H7 (cell line): ENCODE results near the gene ATXN7L1. TPM values are rescaled to one million over a fixed set of nuclear protein-coding genes. Genes with fewer than 3 reads are reported as not detected.

ENCODE experiments used
- DNase-seq: peaks from one replicate; pipeline ENCODE4 v3.0.0; 2012
- H3K27me3 ChIP-seq: 2 replicates; pipeline ENCODE4 v1.6.0; 2011; ENCODE audit warnings: mild to moderate bottlenecking, low read length; ENCODE audit not compliant: control insufficient read depth, insufficient read depth
- H3K36me3 ChIP-seq: replicated peaks from 2 replicates; pipeline ENCODE4 v1.5.1; 2011; ENCODE audit warnings: low read length; ENCODE audit not compliant: control insufficient read depth, insufficient read depth
- H3K4me3 ChIP-seq: 2 replicates; pipeline ENCODE4 v1.5.1; 2011; ENCODE audit warnings: low read depth, mild to moderate bottlenecking, control low read depth, low read length, moderate library complexity; ENCODE audit not compliant: insufficient read depth
- total RNA-seq: library from RNA; depleted of rRNA; stranded (reverse); fragments of >200 nt; shearing (Covaris generic); gene quantifications from 2 replicates; pipeline ENCODE4 v1.2.3, GENCODE V29; 2014

ATXN7L1 gene
- total RNA-seq, 1 experiment from 2014 or later = 10.8 TPM

- no peaks in the 10 kb centered on the region; the same call in 1 of the 2 replicates for H3K36me3 ChIP-seq
- no peak for DNase-seq
- H3K4me3 ChIP-seq = no peak overlapping the region
- no peaks in the 10 kb centered on the region for H3K27me3 ChIP-seq
These were observed 44.4 kb downstream of the ATXN7L1 start for GRCh38 chr7:105831824-105832535.

- Histone ChIP-seq H3K36me3 (no peaks in the 10 kb centered on the region; the same call in 1 of the 2 replicates), H3K27me3 (no peaks in the 10 kb centered on the region), H3K4me3 (no peak overlapping the region)
- DNase-seq = no peak
These were observed 45.1 kb downstream of the ATXN7L1 start for GRCh38 chr7:105831302-105831620.

GRCh38 chr7:105830405-105831301 lies 45.7 kb downstream of the ATXN7L1 start:
- DNase-seq = no peak
- H3K4me3 ChIP-seq = no peak overlapping the region

GRCh38 chr7:105829681-105830322 lies 46.6 kb downstream of the ATXN7L1 start:
- H3K4me3 ChIP-seq = no peak overlapping the region
- no peak for DNase-seq
- H3K27me3 ChIP-seq = no peaks in the 10 kb centered on the region
- no peaks in the 10 kb centered on the region; the same call in 1 of the 2 replicates for H3K36me3 ChIP-seq

More at GRCh38 chr7:105830405-105831301, 45.7 kb downstream of the ATXN7L1 start:
- H3K27me3 ChIP-seq = no peaks in the 10 kb centered on the region
- no peaks in the 10 kb centered on the region; the same call in 1 of the 2 replicates for H3K36me3 ChIP-seq

GRCh38 chr7:105828141-105828540 lies 48.3 kb downstream of the ATXN7L1 start:
- Histone ChIP-seq H3K36me3 (no peaks in the 10 kb centered on the region; the same call in 1 of the 2 replicates), H3K4me3 (no peak overlapping the region), H3K27me3 (no peaks in the 10 kb centered on the region)
- DNase-seq = no peak

GRCh38 chr7:105827151-105827875 lies 49.1 kb downstream of the ATXN7L1 start:
- DNase-seq = no peak
- Histone ChIP-seq H3K27me3 (no peaks in the 10 kb centered on the region), H3K36me3 (no peaks in the 10 kb centered on the region; the same call in 1 of the 2 replicates), H3K4me3 (no peak overlapping the region)

- Histone ChIP-seq H3K36me3 (no peaks in the 10 kb centered on the region; the same call in 1 of the 2 replicates), H3K4me3 (no peak overlapping the region), H3K27me3 (no peaks in the 10 kb centered on the region)
- no peak for DNase-seq
These were observed 50.3 kb downstream of the ATXN7L1 start for GRCh38 chr7:105826143-105826542.

GRCh38 chr7:105825371-105825770 lies 51.0 kb downstream of the ATXN7L1 start:
- H3K27me3 ChIP-seq = no peaks in the 10 kb centered on the region
- no peak overlapping the region for H3K4me3 ChIP-seq
- no peaks in the 10 kb centered on the region for H3K36me3 ChIP-seq
- no peak for DNase-seq

GRCh38 chr7:105822806-105823205 lies 53.6 kb downstream of the ATXN7L1 start:
- DNase-seq = no peak
- H3K27me3 ChIP-seq = no peaks in the 10 kb centered on the region

GRCh38 chr7:105821527-105821926 lies 54.9 kb downstream of the ATXN7L1 start:
- Histone ChIP-seq H3K4me3 (no peak overlapping the region), H3K27me3 (no peaks in the 10 kb centered on the region), H3K36me3 (no peaks in the 10 kb centered on the region)
- DNase-seq = no peak

More at GRCh38 chr7:105822806-105823205, 53.6 kb downstream of the ATXN7L1 start:
- Histone ChIP-seq H3K4me3 (no peak overlapping the region), H3K36me3 (no peaks in the 10 kb centered on the region)

- no peaks in the 10 kb centered on the region for H3K36me3 ChIP-seq
- no peak overlapping the region for H3K4me3 ChIP-seq
- DNase-seq = no peak
- H3K27me3 ChIP-seq = no peaks in the 10 kb centered on the region
These were observed 55.9 kb downstream of the ATXN7L1 start for GRCh38 chr7:105820363-105821066.

GRCh38 chr7:105819559-105819958 lies 56.8 kb downstream of the ATXN7L1 start:
- Histone ChIP-seq H3K36me3 (no peaks in the 10 kb centered on the region), H3K4me3 (no peak overlapping the region), H3K27me3 (no peaks in the 10 kb centered on the region)
- DNase-seq = no peak

GRCh38 chr7:105816954-105817615 lies 59.3 kb downstream of the ATXN7L1 start:
- no peaks in the 10 kb centered on the region for H3K27me3 ChIP-seq
- DNase-seq = no peak
- H3K36me3 ChIP-seq = no peaks in the 10 kb centered on the region
- no peak overlapping the region for H3K4me3 ChIP-seq
